ENCODE data around the gene RNF135. TPM values are rescaled to one million over a fixed set of nuclear protein-coding genes. Genes with fewer than 3 reads are reported as not detected.

RNF135 gene
- total RNA-seq, 4 donors from 2014 or later = 18.4 to 31.4 (median 24.5) TPM

- Histone ChIP-seq H3K9me3 (no peaks in the 10 kb centered on the region), H3K4me1 (no peaks in the 10 kb centered on the region), H3K36me3 (peaks cover 0 to 52% (median 0%) of the 10 kb centered on the region in 3 donors), H3K27ac (no peak overlapping the region), H3K27me3 (no peaks in the 10 kb centered on the region), H3K4me3 (no peak overlapping the region)
- TF ChIP-seq POLR2A (IDR thresholded peaks at IDR 0.05) = no peak
- TF ChIP-seq, protein P1, sequence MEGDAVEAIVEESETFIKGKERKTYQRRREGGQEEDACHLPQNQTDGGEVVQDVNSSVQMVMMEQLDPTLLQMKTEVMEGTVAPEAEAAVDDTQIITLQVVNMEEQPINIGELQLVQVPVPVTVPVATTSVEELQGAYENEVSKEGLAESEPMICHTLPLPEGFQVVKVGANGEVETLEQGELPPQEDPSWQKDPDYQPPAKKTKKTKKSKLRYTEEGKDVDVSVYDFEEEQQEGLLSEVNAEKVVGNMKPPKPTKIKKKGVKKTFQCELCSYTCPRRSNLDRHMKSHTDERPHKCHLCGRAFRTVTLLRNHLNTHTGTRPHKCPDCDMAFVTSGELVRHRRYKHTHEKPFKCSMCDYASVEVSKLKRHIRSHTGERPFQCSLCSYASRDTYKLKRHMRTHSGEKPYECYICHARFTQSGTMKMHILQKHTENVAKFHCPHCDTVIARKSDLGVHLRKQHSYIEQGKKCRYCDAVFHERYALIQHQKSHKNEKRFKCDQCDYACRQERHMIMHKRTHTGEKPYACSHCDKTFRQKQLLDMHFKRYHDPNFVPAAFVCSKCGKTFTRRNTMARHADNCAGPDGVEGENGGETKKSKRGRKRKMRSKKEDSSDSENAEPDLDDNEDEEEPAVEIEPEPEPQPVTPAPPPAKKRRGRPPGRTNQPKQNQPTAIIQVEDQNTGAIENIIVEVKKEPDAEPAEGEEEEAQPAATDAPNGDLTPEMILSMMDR (IDR thresholded peaks at IDR 0.05) = no peak
- DNase-seq = no peak
Observed at GRCh38 chr17:30992551-30992950, 21.7 kb downstream of the RNF135 start.

DNA sequence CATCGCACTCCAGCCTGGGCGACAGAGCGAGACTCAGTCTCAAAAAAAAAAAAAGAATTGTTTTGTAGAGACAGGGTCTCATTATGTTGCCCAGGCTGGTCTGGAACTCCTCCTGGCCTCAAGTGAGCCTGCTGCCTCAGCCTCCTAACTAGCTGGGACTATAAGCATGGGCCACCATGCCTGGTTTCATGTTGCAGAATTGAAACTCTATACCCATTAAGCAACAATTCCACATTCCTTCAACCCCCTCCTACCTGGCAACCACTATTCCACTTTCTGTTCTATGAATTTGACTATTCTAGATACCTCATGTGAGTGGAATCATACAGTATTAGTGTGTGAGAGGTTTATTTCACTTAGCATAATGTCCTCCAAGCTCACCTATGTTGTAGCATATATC lies 24.5 kb downstream of the RNF135 start:
- no peak overlapping the region for H3K4me3 ChIP-seq
- H3K36me3 ChIP-seq = peaks cover 0 to 62% (median 0%) of the 10 kb centered on the region in 3 donors
- H3K27me3 ChIP-seq = no peaks in the 10 kb centered on the region
- no peak for DNase-seq
- H3K4me1 ChIP-seq = no peaks in the 10 kb centered on the region
- TF ChIP-seq, protein P1 (IDR thresholded peaks at IDR 0.05) = no peak
- TF ChIP-seq POLR2A (IDR thresholded peaks at IDR 0.05) = no peak
- no peak overlapping the region for H3K27ac ChIP-seq
- no peaks in the 10 kb centered on the region for H3K9me3 ChIP-seq

GRCh38 chr17:30996486-30996885 lies 25.6 kb downstream of the RNF135 start:
- Histone ChIP-seq H3K27me3 (no peaks in the 10 kb centered on the region), H3K27ac (peak overlapping the region in 1 of 4 donors; percentile 12), H3K36me3 (peaks cover 0 to 60% (median 0%) of the 10 kb centered on the region in 3 donors), H3K9me3 (no peaks in the 10 kb centered on the region), H3K4me1 (no peaks in the 10 kb centered on the region), H3K4me3 (no peak overlapping the region)
- no peak for DNase-seq
- TF ChIP-seq, protein P1 (IDR thresholded peaks at IDR 0.05) = no peak
- TF ChIP-seq POLR2A (IDR thresholded peaks at IDR 0.05) = no peak

DNA sequence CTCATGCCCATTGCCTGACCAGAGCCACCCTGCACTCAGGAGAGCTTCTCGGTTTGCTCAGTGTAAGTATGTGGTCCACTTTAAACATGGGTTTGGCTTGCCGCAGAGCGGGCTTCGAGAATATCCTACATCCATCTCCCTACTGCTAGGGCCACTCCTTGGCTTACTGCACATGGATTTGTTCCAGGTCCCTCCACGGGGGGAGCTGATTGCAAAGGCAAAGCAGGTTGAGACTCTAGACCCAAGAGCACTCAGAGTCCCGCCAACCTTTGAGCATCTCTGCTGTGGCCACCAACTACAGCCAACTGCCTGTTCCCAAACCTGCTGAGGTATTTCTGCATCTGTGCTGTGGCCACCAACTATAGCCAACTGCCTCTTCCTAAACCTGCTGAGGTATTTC lies 26.4 kb downstream of the RNF135 start:
- Histone ChIP-seq H3K9me3 (no peaks in the 10 kb centered on the region), H3K27me3 (no peaks in the 10 kb centered on the region), H3K4me1 (no peaks in the 10 kb centered on the region), H3K27ac (no peak overlapping the region), H3K36me3 (peaks cover 0 to 60% (median 0%) of the 10 kb centered on the region in 3 donors), H3K4me3 (no peak overlapping the region)
- TF ChIP-seq, protein P1 (IDR thresholded peaks at IDR 0.05) = no peak
- TF ChIP-seq POLR2A (IDR thresholded peaks at IDR 0.05) = no peak
- DNase-seq = no peak

DNA sequence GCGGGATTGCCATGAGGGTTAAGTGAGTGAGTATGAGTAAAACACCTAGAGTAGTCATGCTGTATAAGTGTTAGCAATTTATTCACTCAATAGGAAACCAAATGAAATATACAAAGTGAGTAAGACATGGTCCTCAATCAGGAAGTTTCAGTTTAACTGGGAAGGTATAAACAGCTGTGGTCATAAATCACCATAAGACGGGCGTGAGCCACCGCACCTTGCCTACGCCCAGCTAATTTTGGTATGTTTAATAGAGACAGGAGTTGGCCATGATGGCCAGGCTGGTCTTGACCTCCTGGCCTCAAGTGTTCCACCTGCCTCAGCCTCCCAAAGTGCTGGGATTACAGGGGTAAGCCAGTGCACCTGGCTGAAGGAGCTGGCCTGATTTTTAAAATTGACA lies 27.0 kb downstream of the RNF135 start:
- Histone ChIP-seq H3K4me3 (no peak overlapping the region), H3K36me3 (peaks cover 0 to 60% (median 0%) of the 10 kb centered on the region in 3 donors), H3K9me3 (no peaks in the 10 kb centered on the region), H3K27ac (no peak overlapping the region), H3K27me3 (no peaks in the 10 kb centered on the region), H3K4me1 (no peaks in the 10 kb centered on the region)
- no peak for DNase-seq
- TF ChIP-seq, protein P1 (IDR thresholded peaks at IDR 0.05) = no peak
- no peak for TF ChIP-seq POLR2A (IDR thresholded peaks at IDR 0.05)

- peaks cover 0 to 39% (median 0%) of the 10 kb centered on the region in 3 donors for H3K36me3 ChIP-seq
- no peak for TF ChIP-seq POLR2A (IDR thresholded peaks at IDR 0.05)
- TF ChIP-seq, protein P1 (IDR thresholded peaks at IDR 0.05) = no peak
- H3K4me1 ChIP-seq = no peaks in the 10 kb centered on the region
- H3K9me3 ChIP-seq = no peaks in the 10 kb centered on the region
- H3K27me3 ChIP-seq = no peaks in the 10 kb centered on the region
- no peak overlapping the region for H3K27ac ChIP-seq
- no peak for DNase-seq
- no peak overlapping the region for H3K4me3 ChIP-seq
Observed at GRCh38 chr17:31002047-31002446, 31.2 kb downstream of the RNF135 start.

Data from Peyer's patch (tissue), 4 donors.